ENCODE measurements around the gene PRR23E. TPM values are rescaled to one million over a fixed set of nuclear protein-coding genes. Genes with fewer than 3 reads are reported as not detected.

The PRR23E gene
- total RNA-seq, 3 donors from 2014 or later, result not detected

DNA sequence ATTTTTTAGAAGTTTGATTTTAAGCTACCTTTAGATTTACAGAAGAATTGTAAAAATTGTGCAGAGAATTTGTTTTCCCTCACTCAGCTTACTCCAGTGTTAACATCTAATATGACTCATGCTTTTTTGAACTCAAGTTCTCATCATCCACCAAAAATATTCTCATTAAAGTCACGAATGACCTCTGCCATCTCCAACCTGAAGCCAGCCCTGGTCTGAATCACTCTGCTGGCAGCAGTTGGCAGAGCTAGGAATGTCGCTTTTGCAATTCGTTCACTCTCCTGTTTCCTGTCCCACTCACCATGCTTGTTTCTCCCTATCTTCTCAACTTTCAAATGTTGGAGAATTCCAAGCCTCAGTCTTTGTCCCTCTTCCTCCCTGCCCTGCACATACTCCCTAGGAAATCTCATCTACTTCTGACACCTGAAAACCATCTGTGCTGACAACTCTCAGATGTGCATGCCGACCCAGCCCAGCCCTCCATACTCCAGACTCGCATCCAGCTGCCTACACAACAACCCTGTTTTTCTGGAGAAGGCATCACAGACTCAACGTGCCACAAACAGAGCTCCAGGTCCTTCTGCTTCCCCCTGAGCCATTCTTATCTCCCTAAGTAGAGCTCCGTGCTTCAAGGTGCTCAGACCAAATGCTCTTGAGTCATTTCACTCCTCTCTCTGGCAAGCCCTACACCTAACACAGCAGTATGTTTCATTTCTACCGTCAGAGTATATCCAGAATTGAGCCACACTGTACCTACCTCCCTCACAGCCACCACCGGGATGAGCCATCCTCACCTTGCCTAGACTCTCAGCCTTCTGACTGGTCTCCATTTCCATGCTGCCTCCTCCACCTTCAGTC lies 24.9 kb downstream of the PRR23E start:
- H3K9me3 ChIP-seq, result no peaks in the 10 kb centered on the region
- no peaks in the 10 kb centered on the region for H3K36me3 ChIP-seq
- peaks cover 0 to 4% of the 10 kb centered on the region in 2 donors for H3K27me3 ChIP-seq
- DNase-seq (ENCODE audit: low spot score in 2 of 2), result no peak
- no peak overlapping the region for H3K27ac ChIP-seq
- no peaks in the 10 kb centered on the region for H3K4me1 ChIP-seq
- TF ChIP-seq POLR2A (IDR thresholded peaks at IDR 0.05), result no peak
- no peak for TF ChIP-seq POLR2AphosphoS5 (IDR thresholded peaks at IDR 0.05)
- no peak for TF ChIP-seq CTCF (IDR thresholded peaks at IDR 0.05)
- H3K4me3 ChIP-seq, result no peak overlapping the region
- intact Hi-C loops (cut with DNase I; ENCODE audit: low total_unique reads), result loop anchor here (10.0 kb wide), 1 partner anchor 227 kb away; no protein-coding TSS in a partner anchor

DNA sequence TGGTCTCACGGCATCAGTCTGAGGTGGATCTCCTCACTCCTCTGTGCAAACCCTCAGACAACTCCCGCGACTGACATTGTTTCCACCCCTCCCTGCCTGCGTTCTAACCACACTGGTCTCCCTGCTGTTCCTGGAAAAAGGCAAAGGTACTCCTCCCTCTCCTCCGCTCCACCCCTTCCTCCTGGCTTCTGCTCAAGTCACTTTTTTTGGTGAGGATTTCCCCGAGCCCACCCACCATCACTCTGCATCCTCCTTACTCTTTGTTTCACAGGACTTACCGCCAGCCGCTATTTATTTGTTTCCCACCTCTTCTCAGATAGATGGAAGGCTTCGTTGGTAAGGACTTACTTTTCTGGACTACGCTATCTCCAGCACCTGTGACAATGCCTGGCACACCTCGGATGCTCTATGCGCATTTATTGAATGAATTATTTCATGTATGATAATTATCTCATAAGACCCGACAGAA lies 25.6 kb downstream of the PRR23E start:
- no peak overlapping the region for H3K27ac ChIP-seq
- no peaks in the 10 kb centered on the region for H3K36me3 ChIP-seq
- no peak overlapping the region for H3K4me3 ChIP-seq
- no peaks in the 10 kb centered on the region for H3K4me1 ChIP-seq
- TF ChIP-seq POLR2A (IDR thresholded peaks at IDR 0.05), result no peak
- no peak for TF ChIP-seq CTCF (IDR thresholded peaks at IDR 0.05)
- no peak for TF ChIP-seq POLR2AphosphoS5 (IDR thresholded peaks at IDR 0.05)
- intact Hi-C loops (cut with DNase I; ENCODE audit: low total_unique reads), result loop anchor here (10.0 kb wide), 1 partner anchor 226 kb away; no protein-coding TSS in a partner anchor
- H3K27me3 ChIP-seq, result peaks cover 0 to 4% of the 10 kb centered on the region in 2 donors
- H3K9me3 ChIP-seq, result no peaks in the 10 kb centered on the region
- no peak for DNase-seq (ENCODE audit: low spot score in 2 of 2)

DNA sequence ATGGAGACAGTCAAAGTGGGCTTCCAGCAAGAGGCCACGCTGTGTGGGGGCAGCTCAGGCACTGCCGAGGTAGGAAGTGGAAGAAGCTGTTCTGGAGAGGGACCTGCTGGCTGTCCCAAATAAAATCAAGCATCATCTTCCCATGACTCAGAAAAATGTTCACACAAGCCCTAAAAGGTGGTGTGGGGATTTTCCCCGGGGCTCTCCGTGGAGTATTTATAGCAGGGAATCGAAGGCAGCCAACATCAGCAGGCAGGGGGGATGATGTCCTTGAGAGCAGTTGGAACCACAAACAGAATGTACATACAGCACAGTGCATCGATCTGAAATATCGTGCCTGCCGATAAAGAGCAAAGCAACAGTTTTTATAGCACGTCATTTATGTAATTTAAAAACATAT lies 27.6 kb downstream of the PRR23E start:
- Histone ChIP-seq H3K27ac (no peak overlapping the region), H3K4me3 (no peak overlapping the region), H3K27me3 (peaks cover 0 to 4% of the 10 kb centered on the region in 2 donors), H3K9me3 (no peaks in the 10 kb centered on the region), H3K4me1 (no peaks in the 10 kb centered on the region), H3K36me3 (no peaks in the 10 kb centered on the region)
- intact Hi-C loops (cut with DNase I; ENCODE audit: low total_unique reads), result no loop called here
- TF ChIP-seq POLR2AphosphoS5 (IDR thresholded peaks at IDR 0.05), result no peak
- TF ChIP-seq CTCF (IDR thresholded peaks at IDR 0.05), result no peak
- no peak for TF ChIP-seq POLR2A (IDR thresholded peaks at IDR 0.05)
- no peak for DNase-seq (ENCODE audit: low spot score in 2 of 2)

DNA sequence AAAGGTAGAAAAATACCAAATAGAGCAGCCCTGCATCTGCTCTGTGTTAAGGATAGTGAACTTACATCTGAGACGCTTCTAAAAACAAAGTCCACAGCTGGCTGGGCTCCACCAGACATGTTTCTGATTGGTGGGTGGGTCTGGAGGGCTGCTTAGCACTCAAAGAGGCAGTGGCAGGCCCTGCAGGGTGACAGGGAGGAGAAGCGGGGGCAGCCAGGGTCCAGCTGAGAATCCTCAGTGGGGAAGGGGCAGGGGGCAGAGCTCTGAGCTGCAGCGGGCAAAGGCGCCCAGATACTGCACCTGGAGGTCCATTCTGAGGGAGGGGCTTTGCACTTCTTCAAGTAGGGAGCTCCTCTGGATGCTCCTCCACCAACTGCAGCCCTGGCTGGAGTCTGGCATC lies 28.1 kb downstream of the PRR23E start:
- H3K27me3 ChIP-seq, result peaks cover 0 to 4% of the 10 kb centered on the region in 2 donors
- no peak for DNase-seq (ENCODE audit: low spot score in 2 of 2)
- no peaks in the 10 kb centered on the region for H3K9me3 ChIP-seq
- no peaks in the 10 kb centered on the region for H3K4me1 ChIP-seq
- H3K27ac ChIP-seq, result no peak overlapping the region
- TF ChIP-seq POLR2A (IDR thresholded peaks at IDR 0.05) (no peak), POLR2AphosphoS5 (IDR thresholded peaks at IDR 0.05) (no peak), CTCF (IDR thresholded peaks at IDR 0.05) (no peak)
- no peak overlapping the region for H3K4me3 ChIP-seq
- no peaks in the 10 kb centered on the region for H3K36me3 ChIP-seq
- intact Hi-C loops (cut with DNase I; ENCODE audit: low total_unique reads), result no loop called here

DNA sequence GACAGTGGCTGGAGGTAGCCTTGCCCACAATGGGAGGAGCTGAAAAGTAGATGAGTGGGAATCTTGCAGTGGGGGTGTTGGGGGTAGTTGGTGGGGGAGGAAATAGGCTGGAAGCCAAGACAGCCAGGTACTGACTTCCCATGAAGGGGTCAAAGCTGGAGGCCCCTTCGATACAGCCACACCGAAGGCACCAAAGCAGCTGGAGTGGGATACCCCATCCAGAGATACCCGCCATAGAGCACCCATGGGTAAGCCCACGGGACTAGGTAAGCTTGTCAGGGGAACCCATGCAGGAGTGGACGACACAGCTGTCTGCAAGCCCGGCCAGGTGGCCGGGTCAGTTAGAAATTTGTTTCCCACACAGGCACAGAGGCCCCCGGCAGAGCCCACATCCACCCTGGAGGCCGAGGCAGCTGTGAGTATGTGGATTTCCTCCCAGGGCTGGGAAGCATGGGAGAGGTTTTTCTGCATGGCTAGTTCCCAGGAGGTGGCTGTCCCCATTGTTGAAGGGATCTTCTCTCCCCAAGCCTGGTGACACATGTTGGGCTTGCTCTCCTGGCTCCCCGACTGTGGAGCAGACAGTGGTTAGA lies 28.6 kb downstream of the PRR23E start:
- TF ChIP-seq POLR2AphosphoS5 (IDR thresholded peaks at IDR 0.05) (no peak), POLR2A (IDR thresholded peaks at IDR 0.05) (no peak)
- Histone ChIP-seq H3K27ac (no peak overlapping the region), H3K27me3 (peaks cover 0 to 4% of the 10 kb centered on the region in 2 donors)

More for the DNA sequence above, 28.6 kb downstream of the PRR23E start:
- H3K9me3 ChIP-seq, result no peaks in the 10 kb centered on the region
- H3K4me3 ChIP-seq, result no peak overlapping the region
- H3K4me1 ChIP-seq, result no peaks in the 10 kb centered on the region
- intact Hi-C loops (cut with DNase I; ENCODE audit: low total_unique reads), result no loop called here
- H3K36me3 ChIP-seq, result no peaks in the 10 kb centered on the region
- no peak for DNase-seq (ENCODE audit: low spot score in 2 of 2)
